ENCODE data around the gene MATN4.

DNA sequence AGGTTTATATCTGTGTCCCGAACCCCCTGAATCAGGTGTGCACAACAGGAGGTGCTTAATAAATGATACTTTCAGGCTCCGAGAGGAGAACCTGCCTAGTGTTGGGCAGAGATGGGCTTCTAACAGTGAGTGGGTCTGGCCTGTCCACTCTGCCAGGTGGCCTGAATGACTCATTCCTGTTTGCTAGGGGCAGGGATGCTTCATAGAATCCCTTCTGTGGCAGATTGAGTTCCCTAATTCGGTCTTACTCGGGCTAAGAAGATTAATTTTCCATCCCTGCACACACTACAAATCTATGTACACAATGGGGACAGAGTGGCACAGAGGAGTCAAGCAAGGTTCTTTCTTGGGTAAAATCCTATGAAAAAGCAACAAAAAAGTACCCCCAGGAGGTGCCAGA is 20.4 kb upstream of the MATN4 start:
- TF ChIP-seq, protein P1, sequence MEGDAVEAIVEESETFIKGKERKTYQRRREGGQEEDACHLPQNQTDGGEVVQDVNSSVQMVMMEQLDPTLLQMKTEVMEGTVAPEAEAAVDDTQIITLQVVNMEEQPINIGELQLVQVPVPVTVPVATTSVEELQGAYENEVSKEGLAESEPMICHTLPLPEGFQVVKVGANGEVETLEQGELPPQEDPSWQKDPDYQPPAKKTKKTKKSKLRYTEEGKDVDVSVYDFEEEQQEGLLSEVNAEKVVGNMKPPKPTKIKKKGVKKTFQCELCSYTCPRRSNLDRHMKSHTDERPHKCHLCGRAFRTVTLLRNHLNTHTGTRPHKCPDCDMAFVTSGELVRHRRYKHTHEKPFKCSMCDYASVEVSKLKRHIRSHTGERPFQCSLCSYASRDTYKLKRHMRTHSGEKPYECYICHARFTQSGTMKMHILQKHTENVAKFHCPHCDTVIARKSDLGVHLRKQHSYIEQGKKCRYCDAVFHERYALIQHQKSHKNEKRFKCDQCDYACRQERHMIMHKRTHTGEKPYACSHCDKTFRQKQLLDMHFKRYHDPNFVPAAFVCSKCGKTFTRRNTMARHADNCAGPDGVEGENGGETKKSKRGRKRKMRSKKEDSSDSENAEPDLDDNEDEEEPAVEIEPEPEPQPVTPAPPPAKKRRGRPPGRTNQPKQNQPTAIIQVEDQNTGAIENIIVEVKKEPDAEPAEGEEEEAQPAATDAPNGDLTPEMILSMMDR (IDR thresholded peaks at IDR 0.05), result no peak
- TF ChIP-seq POLR2A (IDR thresholded peaks at IDR 0.05), result no peak
